Sigmoid colon (tissue), 7 donors: ENCODE results near the gene HECTD4. TPM values are rescaled to one million over a fixed set of nuclear protein-coding genes. Genes with fewer than 3 reads are reported as not detected.
"Not testable (repeated sequence)": the region's sequence is repeated elsewhere in the genome, so short reads cannot be mapped to it uniquely, and the experiment has no call there.

Experiments
- DNase-seq: peaks from one replicate; pipeline ENCODE4 v3.0.0-alpha.2; 2019
- H3K27ac ChIP-seq, 4 donors: fragments of 200-600 bp; sonication (generic); one replicate each; pipeline ENCODE4 v1.5.1; 2016 to 2019; ENCODE audit warnings: mild to moderate bottlenecking in 1 of 4
- H3K27me3 ChIP-seq, 3 donors: fragments of 200-600 bp; sonication (generic); one replicate each; pipeline ENCODE4 v1.5.1; 2019; ENCODE audit warnings: mild to moderate bottlenecking in 1 of 3
- H3K36me3 ChIP-seq, 4 donors: fragments of 200-600 bp; sonication (generic); one replicate each; pipeline ENCODE4 v1.5.1; 2016 to 2019
- H3K4me1 ChIP-seq, 4 donors: fragments of 200-600 bp; sonication (generic); one replicate each; pipeline ENCODE4 v1.5.1; 2017 to 2019
- H3K4me3 ChIP-seq, 4 donors: fragments of 200-600 bp; sonication (generic); one replicate each; pipeline ENCODE4 v1.5.1; 2017 to 2019; ENCODE audit warnings: mild to moderate bottlenecking in 2 of 4, moderate library complexity in 1 of 4
- H3K9me3 ChIP-seq, 4 donors: fragments of 200-600 bp in 3 of 4; sonication (generic) in 3 of 4; one replicate each; pipeline versions ENCODE4 v1.5.1 to v1.6.1; 2013 to 2019
- CTCF ChIP-seq, 4 experiments: fragments of 450-650 bp in 3 of 4; fragments of 200-600 bp in 1 of 4; IDR thresholded peaks; one replicate each; pipeline ENCODE4 v1.5.1; 2016 to 2019; ENCODE audit warnings: antibody characterized with exemption in 4 of 4, mild to moderate bottlenecking in 3 of 4, moderate library complexity in 2 of 4
- EP300 ChIP-seq, 4 donors: sonication (generic); formaldehyde crosslinking; IDR thresholded peaks; one replicate each; pipeline ENCODE4 v1.6.1; 2017; ENCODE audit warnings: antibody characterized with exemption in 4 of 4
- POLR2A ChIP-seq, 2 donors: fragments of 450-650 bp; IDR thresholded peaks; one replicate each; pipeline ENCODE4 v1.6.1; 2016; ENCODE audit warnings: antibody characterized with exemption in 2 of 2, mild to moderate bottlenecking in 2 of 2, moderate library complexity in 2 of 2
- POLR2AphosphoS5 ChIP-seq, 4 donors: sonication (generic); formaldehyde crosslinking; IDR thresholded peaks; one replicate each; pipeline ENCODE4 v1.6.1; 2017; ENCODE audit warnings: antibody characterized with exemption in 4 of 4
- WGBS, 2 donors: extraction: QIAGEN DNeasy Blood & Tissue Kit; methylation state at CpG; one replicate each; pipeline ENCODE4 v1.1.7; 2013; 5-methylcytosine and 5-hydroxymethylcytosine counted together
- intact Hi-C: fragments of 100-400 bp; cut with DNase I; formaldehyde crosslinking; loops from one replicate; pipeline ENCODE4 v1.15.1; 2023
- polyA plus RNA-seq, 3 donors: library from polyadenylated mRNA; stranded (reverse); fragments of 200-250 nt; gene quantifications; one replicate each; pipeline ENCODE4 v1.2.3, GENCODE V29; 2013
- total RNA-seq, 4 donors: library from RNA; depleted of rRNA; stranded (reverse); fragments of >200 nt; gene quantifications; one replicate each; pipeline ENCODE4 v1.1.0, GENCODE V29; 2016
- donor health status: healthy with polysubstance abuse.
- donor health status: Bipolar disorder and iron deficiency.
- donor health status: healthy.

HECTD4 gene
- total and polyA plus RNA-seq, 7 donors, result 5.4 to 64.8 (median 26.0) TPM

- Histone ChIP-seq H3K27ac (peak overlapping the region in 1 of 4 donors; percentile 98), H3K9me3 (no peaks in the 10 kb centered on the region), H3K4me3 (no peak overlapping the region), H3K36me3 (no peaks in the 10 kb centered on the region), H3K4me1 (peaks cover 0 to 50% (median 34%) of the 10 kb centered on the region in 4 donors), H3K27me3 (no peaks in the 10 kb centered on the region)
- 51 to 76% methylated on average over 3 of the region's 3 CpGs for WGBS, 2 donors
- no peak for DNase-seq
- no peak for TF ChIP-seq POLR2AphosphoS5 (IDR thresholded peaks at IDR 0.05)
- TF ChIP-seq POLR2A (IDR thresholded peaks at IDR 0.05), result no peak
- no peak for TF ChIP-seq EP300 (IDR thresholded peaks at IDR 0.05)
- TF ChIP-seq CTCF (IDR thresholded peaks at IDR 0.05), result no peak
- intact Hi-C loops, result no loop called here
Observed at GRCh38 chr12:112420740-112421139, 38.5 kb upstream of the HECTD4 start.

- Histone ChIP-seq H3K4me1 (peaks cover 0 to 50% (median 33%) of the 10 kb centered on the region in 4 donors), H3K27ac (peak overlapping the region; percentile 94 to 98 (median 96)), H3K9me3 (no peaks in the 10 kb centered on the region), H3K36me3 (no peaks in the 10 kb centered on the region), H3K4me3 (peak overlapping the region; percentile 78 to 98 (median 84)), H3K27me3 (no peaks in the 10 kb centered on the region)
- peak; percentile 89 for DNase-seq
- 1 to 4% methylated on average over 31 of the region's 31 CpGs for WGBS, 2 donors
- intact Hi-C loops, result no loop called here
- TF ChIP-seq EP300 (IDR thresholded peaks at IDR 0.05) (no peak), POLR2AphosphoS5 (IDR thresholded peaks at IDR 0.05) (peak; percentile 3 to 62 (median 42)), CTCF (IDR thresholded peaks at IDR 0.05) (no peak), POLR2A (IDR thresholded peaks at IDR 0.05) (no peak)
Observed at GRCh38 chr12:112419297-112420133, 37.3 kb upstream of the HECTD4 start.

GRCh38 chr12:112418608-112419296 is 36.5 kb upstream of the HECTD4 start, which contains the start of gene PTPN11:
Gene PTPN11 (plus strand): TSS chr12:112418947. CDS start chr12:112419112, 165 bp downstream.
- no peaks in the 10 kb centered on the region for H3K27me3 ChIP-seq
- peak within 1 kb of the TSS; percentile 78 to 98 (median 84) for H3K4me3 ChIP-seq
- H3K36me3 ChIP-seq, result no peaks in the 10 kb centered on the region
- intact Hi-C loops, result no loop called here
- 0 to 1% methylated on average over 89 of the region's 89 CpGs for WGBS, 2 donors
- H3K27ac ChIP-seq, result peak within 1 kb of the TSS; percentile 94 to 98 (median 96)
- H3K9me3 ChIP-seq, result no peaks in the 10 kb centered on the region
- H3K4me1 ChIP-seq, result peaks cover 0 to 44% (median 30%) of the 10 kb centered on the region in 4 donors
- DNase-seq, result peak; percentile 93
- TF ChIP-seq POLR2AphosphoS5 (IDR thresholded peaks at IDR 0.05) (peak; percentile 86 to 97 (median 96)), POLR2A (IDR thresholded peaks at IDR 0.05) (peak; percentile 69 to 75), CTCF (IDR thresholded peaks at IDR 0.05) (peak in 1 of 4 experiments; percentile 32), EP300 (IDR thresholded peaks at IDR 0.05) (peak in 1 of 4 donors; percentile 20)

- no peak for TF ChIP-seq EP300 (IDR thresholded peaks at IDR 0.05)
- no peak for TF ChIP-seq POLR2A (IDR thresholded peaks at IDR 0.05)
- TF ChIP-seq POLR2AphosphoS5 (IDR thresholded peaks at IDR 0.05), result no peak
- no peaks in the 10 kb centered on the region for H3K36me3 ChIP-seq
- no peak for DNase-seq
- peak overlapping the region; percentile 78 to 98 (median 84) for H3K4me3 ChIP-seq
- no peaks in the 10 kb centered on the region for H3K9me3 ChIP-seq
- WGBS, 2 donors, result 1% methylated on average over 18 of the region's 18 CpGs
- no peaks in the 10 kb centered on the region for H3K27me3 ChIP-seq
- peaks cover 0 to 44% (median 29%) of the 10 kb centered on the region in 4 donors for H3K4me1 ChIP-seq
- H3K27ac ChIP-seq, result peak overlapping the region; percentile 94 to 98 (median 96)
- intact Hi-C loops, result no loop called here
Observed at GRCh38 chr12:112418273-112418607, 36.0 kb upstream of the HECTD4 start.

- 94 to 95% methylated on average over 4 of the region's 4 CpGs for WGBS, 2 donors
- intact Hi-C loops, result not testable (repeated sequence)
Observed at GRCh38 chr12:112415457-112415856, 33.2 kb upstream of the HECTD4 start.

More at GRCh38 chr12:112415457-112415856, 33.2 kb upstream of the HECTD4 start:
- not testable (repeated sequence) for DNase-seq, H3K4me3 ChIP-seq, H3K27ac ChIP-seq, H3K9me3 ChIP-seq, H3K36me3 ChIP-seq, H3K27me3 ChIP-seq
- H3K4me1 ChIP-seq, result peaks cover 0 to 22% (median 17%) of the 10 kb centered on the region in 4 donors
